HG03139 (cell line): Measurements from ENCODE around the gene PDLIM4.
A peak's percentile ranks its signal among the peaks of the same experiment; 100 is the strongest.

ENCODE experiments used
- ATAC-seq: cut with Tn5 transposase; IDR thresholded peaks from one replicate; pipeline ENCODE4 v1.9.1; 2021; ENCODE audit not compliant: unreplicated experiment

The PDLIM4 gene

DNA sequence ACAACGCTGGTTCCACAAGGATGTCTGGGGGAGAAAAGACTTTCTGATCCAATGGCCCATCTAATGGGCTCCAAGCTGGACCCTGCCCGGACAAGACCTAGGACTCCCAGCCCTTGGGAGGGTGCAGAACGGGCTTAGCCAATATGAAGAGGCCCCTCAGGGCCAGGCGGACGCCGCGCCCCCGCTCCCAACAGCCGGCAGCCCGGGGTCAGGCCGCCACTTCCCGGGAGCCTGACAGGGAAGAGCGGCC is 30.3 kb upstream of the PDLIM4 start:
- ATAC-seq: no peak

DNA sequence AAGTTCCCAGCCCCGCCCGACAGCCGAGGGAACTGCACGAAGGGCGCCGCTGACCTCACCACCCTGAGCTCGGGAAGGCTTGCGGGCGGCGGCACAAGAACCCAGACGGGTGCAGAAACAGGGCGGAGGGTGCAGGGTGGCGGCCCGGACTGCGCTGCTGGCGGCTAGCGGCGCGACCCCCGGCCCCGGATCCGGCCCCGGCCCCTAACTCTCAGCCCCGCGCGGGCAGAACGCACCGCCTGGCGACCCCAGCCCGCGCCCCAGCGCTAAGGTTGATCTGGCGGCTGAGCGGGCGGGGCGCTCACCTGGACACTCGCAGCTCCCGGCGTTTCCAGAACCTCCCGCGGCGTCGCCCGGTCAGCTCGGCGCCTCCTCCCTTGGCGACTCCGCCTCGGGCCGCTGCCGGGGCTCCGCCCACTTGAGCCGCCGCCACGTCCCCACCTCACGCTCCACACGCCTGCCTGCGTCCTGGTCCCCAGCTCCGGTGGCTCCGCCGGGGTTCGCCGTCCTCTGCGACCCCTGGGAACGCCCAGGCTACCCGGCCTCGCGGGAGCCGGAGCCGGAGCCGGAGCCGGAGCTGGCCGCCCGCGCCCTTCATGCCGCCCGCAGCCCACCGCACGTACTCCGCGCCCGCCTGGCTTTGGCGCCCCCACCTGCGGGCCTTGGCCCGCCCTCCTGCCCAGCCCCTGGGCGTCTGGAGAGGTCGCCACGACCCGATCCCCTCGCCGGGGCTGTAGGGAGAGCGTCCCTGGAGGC is 29.8 kb upstream of the PDLIM4 start, which contains the start of gene P4HA2:
TSS of gene P4HA2 (minus strand) at position 369 of the 756 bp plus-strand sequence. CDS start 9,227 bp downstream, outside the sequence.
- peak; percentile 90 for ATAC-seq

DNA sequence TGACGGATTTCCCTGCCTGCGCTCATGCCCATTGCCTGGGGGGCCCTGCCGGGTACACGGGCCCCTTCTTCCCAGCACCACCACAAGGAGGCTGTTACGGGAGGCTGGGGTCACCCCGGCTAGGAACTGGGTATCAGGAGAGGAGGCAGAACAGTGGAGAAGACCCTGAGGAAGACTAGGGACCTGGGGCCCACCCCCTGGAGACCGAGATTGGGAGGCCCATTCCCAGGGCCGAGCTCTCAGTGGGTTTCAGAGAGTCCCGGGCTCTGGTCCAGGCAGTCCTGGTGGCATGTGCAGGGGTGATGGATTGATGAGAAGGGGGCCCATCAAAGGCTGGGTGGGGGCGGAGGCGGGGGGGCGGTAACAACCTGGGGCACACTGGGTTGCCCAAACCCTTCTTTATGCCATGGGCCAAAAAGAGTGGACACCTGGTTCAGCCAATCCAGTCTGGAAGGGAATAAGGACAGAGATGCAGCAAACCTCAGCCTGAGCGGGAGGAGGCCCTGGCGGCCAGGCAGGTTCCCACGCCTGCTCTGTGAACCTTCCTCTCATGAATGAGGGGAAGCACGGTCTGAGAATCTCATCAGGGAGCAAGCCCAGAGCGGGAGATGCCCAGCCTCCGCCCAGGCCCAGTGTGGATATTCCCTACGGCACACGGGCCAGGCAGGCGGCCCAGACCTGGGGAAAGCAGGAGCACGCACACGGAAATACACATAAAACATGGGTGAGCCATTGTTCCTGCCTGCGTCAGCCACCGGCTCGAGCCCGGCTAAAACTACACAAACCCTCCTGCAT is 29.1 kb upstream of the PDLIM4 start:
- no peak for ATAC-seq

DNA sequence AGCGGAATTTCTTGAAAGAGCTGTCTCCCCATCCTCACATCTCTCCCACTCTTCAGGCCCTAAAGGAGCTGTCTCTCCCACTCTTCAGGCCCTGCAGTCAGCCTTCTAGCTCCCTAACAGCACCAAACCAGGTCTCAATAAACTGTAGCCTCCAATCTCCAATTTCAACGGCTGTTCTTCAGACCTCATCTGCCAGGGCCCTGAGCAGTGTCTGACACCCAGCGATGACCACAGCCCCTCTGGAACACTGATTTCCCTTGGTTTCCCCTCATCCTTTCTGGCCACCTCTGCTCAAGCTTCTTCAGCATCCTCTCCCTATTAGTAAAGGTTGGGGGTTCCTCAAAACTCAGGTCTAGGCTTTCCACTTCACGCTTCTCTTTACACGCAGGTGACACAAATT is 28.3 kb upstream of the PDLIM4 start:
- ATAC-seq: no peak

DNA sequence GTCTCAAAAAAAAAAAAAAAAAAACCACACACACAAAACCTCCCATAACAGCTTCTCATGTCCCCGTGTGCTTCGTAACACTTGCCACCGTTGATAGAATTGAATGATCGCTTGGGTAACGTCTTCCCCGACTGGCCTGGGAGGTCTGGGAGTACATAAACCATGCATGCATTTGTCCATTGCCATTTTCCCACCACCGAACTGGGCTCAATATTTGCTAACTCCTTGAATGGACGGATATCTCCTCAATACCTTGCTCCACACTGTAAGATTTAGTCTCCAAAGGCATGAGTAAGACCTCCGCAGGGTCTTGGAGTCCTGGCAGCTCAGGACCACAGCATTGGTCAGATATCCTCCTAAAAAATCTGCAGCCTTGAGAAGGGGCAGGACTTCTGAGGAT is 26.6 kb upstream of the PDLIM4 start:
- no peak for ATAC-seq

DNA sequence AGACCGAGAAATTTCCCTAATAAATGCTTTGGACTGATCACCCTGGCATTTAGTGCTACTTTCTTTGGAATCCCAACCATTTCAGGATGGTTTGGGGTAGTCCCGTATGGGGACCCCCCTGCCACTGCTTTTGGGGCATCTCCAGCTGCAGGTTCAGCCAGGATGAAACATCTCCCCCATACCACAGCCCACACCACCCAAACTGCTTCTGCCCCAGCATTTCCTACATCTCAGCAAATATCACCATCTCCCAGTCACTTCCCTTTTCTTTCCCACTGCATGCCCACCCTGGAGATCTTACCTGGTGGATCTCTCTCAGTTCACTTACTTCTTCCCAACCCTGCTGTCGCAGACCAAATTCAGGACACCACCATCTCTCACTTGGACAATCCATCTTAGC is 25.0 kb upstream of the PDLIM4 start:
- ATAC-seq: no peak

DNA sequence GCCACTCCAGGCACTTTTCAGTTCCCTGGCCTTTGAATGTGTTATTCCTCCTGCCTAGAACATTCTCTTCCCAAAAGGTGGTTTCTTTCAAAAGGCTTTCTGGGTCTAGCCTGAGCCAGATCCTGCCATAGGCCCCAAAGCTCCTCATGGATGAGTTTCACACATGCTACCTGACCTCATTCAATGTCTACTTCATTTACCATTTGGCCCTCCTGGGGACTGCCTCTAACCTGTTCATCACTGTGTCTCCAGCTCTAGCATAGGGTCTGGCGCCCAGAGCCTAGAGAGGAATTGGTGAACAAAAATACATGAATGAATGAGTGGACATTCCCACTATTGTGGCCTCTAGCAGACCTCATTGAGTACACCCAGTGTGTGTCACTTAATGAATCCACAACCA is 24.4 kb upstream of the PDLIM4 start:
- no peak for ATAC-seq

DNA sequence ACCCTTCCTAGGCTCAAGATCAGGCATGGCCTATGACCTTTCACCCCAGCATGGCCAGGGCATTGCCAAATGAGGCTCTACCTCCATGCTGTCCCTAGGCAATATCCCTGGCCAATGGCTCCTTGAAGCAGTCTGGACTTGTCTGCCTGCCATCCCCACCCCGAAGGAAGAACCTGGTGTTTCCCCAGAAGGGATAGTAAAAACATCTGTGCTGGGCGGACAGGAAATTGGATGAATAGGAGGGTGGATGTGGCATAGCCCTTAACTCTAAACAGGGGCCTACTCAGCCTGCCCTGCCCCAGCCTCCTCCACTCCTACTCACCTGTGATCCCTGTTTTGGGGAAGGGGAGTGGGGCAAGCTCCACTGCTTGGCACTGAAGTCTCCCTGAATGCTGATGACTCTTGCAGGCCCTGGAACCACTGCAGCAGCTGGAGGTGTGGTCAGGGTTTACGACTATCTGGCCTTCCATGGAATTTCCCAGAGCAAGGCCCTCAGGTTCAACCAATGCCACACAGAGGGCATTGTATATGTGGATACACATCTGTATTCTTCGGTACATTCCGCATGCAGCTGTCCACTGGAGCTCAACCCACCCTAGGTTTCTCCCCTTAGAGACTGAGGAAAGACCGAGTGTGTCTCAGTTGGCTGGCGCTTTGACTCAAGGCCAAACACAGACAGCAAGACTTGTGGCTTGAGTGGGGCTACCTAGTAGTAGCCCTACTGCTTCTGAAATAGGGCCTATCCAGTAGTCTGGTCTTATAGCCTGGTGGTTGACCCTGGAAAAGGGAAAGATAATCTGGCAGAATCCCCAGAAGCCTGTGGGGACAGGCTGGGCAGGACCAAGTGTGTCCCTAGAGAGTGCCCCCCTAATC is 23.4 kb upstream of the PDLIM4 start:
- no peak for ATAC-seq

DNA sequence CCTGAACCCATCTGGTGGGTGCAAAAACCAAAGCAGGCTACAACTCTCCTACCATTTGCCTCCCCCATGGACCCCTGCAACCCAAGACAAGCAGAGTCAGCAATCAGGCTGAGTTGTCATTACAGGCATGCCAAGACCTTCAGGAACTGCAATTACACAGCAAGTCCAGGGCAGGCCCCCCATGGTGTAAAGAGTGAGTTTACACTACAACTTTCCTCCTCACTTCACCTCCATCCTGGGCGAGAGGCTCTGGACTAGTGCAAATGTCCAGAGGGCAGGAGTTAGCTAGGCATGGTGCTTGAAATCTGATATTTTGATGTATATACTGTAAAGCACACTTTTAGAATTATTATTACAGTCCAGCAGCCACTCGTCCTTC is 22.8 kb upstream of the PDLIM4 start:
- ATAC-seq: no peak

DNA sequence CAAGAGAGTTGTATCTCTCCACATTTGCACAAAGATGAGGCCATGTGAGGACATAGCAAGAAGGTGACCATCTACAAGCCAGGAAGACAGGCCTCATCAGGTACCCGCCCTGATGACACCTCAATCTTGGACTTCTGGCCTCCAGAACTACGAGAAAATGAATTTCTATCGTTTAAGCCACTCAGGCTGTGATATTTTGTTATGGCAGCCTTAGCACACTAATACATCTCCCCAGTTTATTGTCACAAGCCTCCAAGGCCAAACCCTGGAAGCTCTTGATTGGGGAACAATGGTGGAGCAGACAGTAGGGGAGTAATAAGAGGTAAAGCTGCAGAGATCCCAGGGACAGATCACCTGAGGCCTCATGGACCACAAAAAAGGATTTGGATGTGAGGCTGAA is 22.2 kb upstream of the PDLIM4 start:
- ATAC-seq: no peak

DNA sequence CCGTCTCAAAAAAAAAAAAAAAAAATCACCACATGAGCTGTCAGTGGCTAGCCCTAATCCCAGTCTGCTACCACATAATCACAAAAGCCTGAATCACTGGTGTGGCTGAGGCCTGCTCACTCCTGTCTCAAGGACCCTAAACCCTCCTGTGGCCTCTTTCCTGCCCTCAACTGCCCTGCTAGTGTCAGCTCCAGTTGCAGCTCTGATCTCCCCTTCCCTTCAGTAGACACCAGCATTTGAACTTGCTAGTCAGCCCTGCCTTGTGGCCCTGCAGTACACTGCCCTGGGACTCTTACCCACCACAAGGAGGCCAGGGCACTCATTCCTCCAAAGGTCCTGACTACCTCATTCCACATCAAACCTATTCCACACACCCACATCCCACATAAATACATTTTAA is 20.4 kb upstream of the PDLIM4 start:
- ATAC-seq: no peak

DNA sequence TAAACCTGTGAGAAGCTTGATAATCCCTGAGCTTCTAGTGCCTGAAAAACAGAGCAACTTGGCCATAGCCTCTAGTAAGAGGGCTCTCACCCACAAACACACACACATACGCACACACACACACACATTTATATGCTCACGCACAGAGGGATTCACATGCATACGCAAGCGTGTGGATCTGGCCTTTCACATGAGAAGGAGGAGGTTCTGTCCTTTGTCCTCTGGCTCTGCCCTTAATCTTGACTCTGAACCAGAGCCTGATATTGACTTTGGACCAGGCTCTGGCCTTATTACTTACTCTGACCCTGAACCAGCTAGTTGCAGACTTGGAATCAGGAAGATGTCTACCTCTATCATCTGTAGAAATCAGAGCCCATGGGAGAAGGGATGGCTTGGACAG is 19.8 kb upstream of the PDLIM4 start:
- no peak for ATAC-seq

DNA sequence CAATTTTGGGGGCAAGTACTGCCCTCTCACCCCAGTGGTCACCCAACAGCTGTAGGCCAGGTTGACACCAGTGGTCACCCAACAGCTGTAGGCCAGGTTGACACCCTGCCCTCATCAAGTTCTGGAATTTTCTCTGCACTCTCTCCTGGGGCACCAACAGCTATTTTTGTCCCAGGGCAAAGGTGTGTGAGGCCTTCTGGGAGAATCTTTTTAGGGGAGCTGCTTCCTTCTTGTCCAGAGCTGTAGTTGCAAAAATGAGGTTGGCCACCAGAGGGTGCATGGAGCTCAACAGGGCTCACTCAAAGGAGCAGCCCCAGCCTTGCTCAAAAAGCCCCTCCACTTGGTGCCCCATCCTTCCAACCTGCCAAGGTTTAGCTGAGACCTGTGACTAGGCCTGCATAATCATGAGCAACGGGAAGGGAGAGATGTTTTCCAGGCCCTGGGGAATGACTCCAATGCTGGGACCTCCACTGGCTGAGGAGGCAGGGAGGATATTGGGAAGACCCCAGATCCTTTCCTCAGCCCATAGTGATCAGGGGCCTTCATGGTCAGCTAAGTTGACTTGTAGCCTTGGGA is 19.2 kb upstream of the PDLIM4 start:
- peak; percentile 80 for ATAC-seq

DNA sequence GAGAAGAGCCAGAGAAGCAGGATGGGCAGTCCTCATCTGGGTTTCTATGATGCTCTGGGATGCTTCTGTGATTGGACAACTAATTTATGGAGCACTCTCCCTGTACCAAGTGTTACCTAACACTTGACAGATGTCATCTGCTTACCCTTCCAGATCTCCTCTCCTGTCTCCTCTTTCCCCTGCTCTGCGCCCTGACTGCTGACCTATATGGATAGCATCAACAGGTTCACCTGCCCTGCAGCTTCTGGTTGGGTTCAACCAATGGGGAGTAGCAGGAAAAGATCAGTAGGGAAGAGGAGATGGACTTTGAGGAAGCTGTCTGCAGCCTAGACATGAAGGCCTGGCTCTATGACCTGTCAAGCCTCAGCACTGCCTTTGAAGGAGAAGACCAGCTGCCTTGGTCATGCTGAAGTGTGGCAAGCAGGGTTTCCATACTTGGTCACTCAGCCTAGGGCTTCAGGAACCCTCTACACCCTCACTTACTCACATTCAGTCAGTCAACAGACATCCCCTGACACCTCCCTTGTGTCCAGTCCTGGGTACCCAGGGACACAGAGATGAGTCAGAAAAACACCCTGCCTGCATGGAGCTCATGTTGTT is 18.5 kb upstream of the PDLIM4 start:
- no peak for ATAC-seq

DNA sequence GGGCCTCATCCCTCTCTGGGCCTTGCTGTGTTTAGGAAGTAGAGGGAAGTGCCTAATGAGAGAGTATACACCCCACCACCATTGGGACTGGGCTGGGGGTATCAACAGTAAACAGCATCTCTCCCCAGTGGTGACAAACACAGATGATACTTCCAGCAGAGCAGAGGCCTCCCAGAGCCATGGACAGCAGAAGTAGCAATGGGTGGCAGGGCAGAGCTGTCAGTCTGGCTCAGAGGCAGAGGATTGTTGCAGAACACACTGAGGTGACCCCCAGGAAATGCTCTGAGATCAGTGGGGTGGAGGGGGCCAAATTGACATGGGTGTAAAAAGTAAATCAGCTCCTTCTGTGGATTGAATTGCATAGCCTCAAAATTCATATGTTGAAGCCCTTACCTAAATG is 17.7 kb upstream of the PDLIM4 start:
- ATAC-seq: no peak

DNA sequence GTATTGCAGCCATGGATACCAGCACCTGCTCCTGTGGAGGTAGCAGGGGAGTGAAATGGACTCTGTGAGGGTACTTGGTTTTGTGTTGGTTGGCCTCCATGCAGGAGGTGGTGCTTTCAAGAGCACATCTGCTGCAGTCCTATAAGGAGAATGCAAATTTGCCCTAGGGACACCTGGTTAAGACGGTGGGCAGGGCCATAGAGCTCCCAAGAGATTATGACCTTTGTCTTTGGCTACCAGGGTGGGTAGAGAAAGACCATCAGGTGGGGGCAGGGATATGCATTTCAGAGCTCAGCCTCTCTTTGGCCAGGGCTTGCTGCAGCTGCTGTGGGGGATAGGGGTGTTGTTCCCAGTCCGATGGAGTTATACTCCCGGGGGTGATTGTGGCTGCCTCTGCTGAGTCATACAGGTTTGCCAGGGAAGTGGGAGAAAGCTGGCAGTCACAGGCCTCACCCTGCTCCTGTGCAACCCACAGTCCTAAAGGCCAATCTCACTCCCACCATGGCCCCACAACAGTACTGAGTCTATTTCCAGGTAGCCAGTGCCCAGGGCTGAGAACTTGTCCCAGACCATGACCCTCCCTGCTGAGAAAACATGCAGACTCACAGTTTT is 14.0 kb upstream of the PDLIM4 start:
- no peak for ATAC-seq

DNA sequence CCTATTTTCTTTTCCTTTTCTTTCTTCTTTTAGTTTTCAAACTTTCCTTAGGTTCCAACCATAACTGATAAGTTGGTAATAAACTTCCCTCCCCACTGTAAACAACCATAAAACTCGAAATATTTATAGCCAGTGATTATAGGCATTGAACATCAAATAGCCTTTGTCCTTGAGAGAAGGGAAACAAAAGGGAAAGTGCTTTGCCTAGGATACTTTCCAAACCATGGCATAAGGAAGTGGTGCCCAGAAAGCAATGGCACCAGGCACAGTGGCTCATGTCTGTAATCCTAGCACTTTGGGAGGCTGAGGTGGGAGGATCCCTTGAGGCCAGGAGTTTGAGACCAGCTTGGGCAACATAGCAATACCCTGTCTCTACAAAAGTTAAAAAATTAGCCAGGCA is 11.9 kb upstream of the PDLIM4 start:
- no peak for ATAC-seq

DNA sequence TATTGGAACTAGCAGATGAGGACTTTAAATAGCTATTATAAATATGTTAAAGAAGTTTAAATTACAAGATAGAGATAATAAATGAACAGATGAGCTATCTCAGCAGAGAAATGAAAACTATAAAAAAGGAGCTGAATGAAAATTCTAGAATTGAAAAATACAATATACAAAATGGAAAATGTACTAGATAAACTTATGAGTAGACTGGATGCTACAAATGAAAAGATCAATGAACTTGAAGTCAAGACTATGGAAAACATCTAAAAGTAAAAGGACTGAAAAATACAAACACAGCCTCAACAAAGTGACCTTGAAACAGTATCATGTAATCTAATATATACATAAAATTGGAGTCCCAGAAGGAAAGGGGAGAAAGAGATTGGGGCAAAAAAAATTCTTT is 10.7 kb upstream of the PDLIM4 start:
- no peak for ATAC-seq

DNA sequence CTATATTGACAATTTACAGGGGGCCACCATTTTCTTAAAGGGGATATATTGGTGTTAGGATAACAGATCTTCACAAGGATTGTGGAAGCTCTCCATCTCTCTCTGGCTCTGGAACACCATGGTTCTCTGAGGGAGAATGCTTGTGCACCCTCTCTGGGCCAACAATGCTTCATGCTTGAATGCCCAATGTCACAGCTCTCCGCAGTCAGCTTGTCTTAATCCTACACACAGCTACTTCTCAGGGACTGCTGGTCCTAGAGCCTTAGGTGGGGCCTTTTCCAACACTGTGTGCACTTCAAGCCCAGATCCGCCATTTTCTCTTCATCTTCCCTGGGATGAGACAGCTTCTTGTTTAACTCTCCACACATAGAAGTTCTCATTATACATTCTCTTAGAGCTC is 6.9 kb upstream of the PDLIM4 start:
- no peak for ATAC-seq

DNA sequence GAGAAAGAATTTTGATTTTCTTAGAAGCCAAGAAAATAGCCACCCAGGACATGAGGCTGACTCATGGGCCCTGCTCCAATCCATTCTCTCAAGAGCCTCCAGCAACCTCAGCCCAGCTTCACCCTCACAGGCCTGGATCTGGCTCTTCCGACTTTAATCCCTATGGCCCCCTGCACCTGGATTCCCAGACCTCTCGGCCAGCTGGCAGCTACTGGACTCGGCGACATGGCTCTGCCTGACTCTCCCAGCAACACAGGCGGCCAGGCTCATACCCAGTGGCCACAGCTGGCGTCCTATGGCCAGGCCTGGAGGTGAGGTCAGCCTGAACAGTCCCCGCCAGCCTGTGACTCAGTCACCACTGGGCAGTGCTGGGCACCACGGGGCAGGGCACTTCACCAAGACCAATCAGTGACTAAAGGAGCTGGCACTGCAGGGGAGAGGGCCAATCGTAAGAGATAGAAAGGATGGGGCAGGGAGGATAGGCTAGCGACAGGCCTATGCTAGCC is 6.2 kb upstream of the PDLIM4 start:
- no peak for ATAC-seq
